Anterior cingulate cortex (tissue), 58 donors: ENCODE measurements around the gene POT1.

Experiments
- DNase-seq, 58 donors: peaks; one replicate each; lab custom pipeline; 2025; lab: John Stamatoyannopoulos, UW

Gene POT1

DNA sequence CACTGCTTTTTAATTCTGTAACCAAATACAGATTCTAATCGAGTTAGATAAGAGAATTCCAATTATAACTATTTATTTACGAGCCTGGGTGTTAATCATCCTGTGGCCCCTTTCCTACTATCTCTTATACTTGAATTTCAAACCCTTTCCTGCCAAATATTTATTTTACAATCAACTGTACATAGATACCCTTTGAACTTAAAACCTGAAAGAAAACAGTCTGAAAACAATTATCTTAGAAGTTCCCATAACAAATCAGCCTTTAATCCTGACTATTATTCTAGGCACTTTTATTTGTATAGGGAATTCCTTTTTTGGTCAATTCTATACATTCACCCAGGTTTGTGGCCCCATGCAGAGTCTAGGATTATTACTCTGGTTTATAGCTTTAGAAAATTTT, 153.5 kb downstream of the POT1 start:
- no peak for DNase-seq

GRCh38 chr7:124775422-124775821, 154.2 kb downstream of the POT1 start:
- no peak for DNase-seq

- no peak for DNase-seq
Measured at GRCh38 chr7:124773938-124774337, 155.7 kb downstream of the POT1 start.

- DNase-seq: no peak
Measured at GRCh38 chr7:124773339-124773738, 156.3 kb downstream of the POT1 start.
